IPS-18c (cell line): ENCODE data around the gene CCDC47.

Experiments used
- H3K4me3 ChIP-seq: 2 replicates; pipeline ENCODE4 v1.7.0; 2013; ENCODE audit warnings: low read depth, mild to moderate bottlenecking, low read length, moderate library complexity; ENCODE audit not compliant: insufficient read depth
- H3K9me3 ChIP-seq: one replicate; pipeline ENCODE4 v1.6.1; 2013; ENCODE audit warnings: mild to moderate bottlenecking, low read length, moderate library complexity; ENCODE audit not compliant: control insufficient read depth, insufficient read depth

Gene CCDC47

DNA sequence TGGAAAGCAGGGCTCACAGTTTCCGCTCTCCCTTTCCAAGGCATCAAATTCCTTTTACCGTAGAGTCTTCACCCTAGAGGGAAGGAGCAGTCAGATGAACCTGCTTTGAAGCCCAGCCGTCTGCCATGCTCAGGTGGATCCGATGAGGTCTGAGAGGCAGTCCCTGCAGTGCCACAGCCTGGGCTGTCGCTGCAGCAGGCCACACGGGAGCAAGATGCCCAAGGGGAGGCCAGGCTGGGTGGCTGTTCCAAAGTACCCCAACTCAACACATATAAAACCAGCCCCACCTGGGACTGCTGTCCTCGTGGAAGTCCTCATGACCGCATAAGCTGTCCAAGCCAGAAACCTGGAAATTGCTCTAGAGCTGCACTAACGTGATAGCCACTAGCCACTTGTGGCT is 68.6 kb downstream of the CCDC47 start:
- no peak overlapping the region for H3K4me3 ChIP-seq
- no peaks in the 10 kb centered on the region for H3K9me3 ChIP-seq

DNA sequence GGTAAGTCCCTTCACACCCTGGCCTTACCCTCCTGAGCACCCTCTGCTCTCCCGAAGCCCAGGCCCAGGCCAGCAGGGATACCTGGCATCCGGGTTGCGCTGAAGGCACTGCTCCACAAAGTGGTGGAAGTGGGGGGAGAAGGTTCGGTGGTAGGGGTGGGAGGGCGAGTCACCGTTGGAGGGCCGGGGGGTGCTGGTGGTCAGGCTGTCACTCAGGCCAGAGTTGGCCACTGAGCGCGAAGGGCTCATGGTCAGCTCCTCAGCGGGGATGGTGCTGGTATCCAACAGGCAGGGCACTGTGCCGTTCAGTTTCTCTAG is 69.2 kb downstream of the CCDC47 start:
- Histone ChIP-seq H3K4me3 (no peak overlapping the region), H3K9me3 (no peaks in the 10 kb centered on the region)

DNA sequence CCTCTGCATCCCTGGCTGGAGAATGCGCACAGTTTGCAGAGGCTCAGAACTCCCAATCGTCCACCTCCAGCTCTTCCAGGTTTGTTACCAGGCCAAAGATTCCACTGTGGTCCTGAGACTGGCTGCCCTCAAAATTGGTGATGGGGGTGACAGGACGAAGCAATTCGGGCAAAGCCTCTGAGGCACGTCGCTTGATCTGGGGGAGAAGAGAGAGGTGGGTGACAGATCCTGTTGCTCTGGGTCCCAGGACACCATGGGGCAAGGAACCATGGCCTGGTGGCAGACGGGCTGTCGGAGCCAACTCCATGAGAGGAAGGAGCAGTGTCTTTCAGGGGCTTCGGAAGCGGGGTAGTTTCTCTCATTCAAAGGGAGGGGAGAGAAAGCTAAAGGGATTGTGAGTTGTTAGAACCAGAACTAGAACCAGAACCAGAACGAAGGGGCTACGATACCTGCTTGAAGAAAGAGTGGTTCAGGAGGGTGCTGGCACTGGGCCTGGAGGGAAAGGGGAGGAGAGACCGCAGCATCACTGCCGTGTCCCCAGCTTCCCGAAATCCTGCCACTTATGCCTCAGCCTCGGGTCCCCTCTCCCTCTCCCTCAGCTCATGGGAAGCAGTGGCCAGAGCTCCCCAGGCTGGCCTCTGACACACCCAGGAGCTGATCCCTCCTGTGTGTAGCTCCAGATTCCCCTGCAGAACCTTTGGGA is 69.7 kb downstream of the CCDC47 start:
- H3K4me3 ChIP-seq, result no peak overlapping the region
- H3K9me3 ChIP-seq, result no peaks in the 10 kb centered on the region

DNA sequence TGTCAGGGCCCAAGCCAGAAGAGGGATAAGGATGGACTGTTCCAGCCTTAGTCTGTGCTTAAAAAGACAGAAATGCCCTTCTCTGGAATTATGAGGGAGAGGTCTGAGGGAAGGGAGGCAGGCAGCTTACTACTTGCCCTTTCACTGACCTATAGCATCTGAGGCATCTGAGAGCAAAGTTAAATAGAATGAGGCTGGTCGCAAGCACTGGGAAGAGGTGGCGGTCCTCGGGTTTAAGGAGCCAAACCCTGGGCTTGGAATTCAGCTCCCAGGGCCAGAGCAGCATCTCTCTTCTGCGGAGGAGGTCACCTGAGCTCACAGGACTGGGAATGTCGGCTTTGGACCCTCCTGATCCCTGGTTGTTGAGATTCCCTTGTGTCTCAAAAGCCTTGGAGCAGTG is 70.4 kb downstream of the CCDC47 start:
- H3K4me3 ChIP-seq, result no peak overlapping the region
- no peaks in the 10 kb centered on the region for H3K9me3 ChIP-seq

DNA sequence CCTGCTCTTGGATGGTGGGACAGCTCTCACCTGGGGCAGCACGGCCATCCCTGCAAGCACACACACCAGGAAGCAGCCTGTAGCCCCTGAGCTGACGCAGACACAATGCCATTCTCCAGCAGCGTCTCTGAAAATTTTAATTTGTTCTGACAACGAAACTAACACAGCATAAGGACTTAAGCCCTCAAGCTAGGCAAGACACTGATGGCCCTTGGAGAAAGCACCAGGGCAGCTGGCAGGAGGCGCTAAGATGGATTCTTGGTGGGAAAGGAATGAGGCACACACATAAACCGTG is 70.7 kb downstream of the CCDC47 start:
- no peaks in the 10 kb centered on the region for H3K9me3 ChIP-seq

DNA sequence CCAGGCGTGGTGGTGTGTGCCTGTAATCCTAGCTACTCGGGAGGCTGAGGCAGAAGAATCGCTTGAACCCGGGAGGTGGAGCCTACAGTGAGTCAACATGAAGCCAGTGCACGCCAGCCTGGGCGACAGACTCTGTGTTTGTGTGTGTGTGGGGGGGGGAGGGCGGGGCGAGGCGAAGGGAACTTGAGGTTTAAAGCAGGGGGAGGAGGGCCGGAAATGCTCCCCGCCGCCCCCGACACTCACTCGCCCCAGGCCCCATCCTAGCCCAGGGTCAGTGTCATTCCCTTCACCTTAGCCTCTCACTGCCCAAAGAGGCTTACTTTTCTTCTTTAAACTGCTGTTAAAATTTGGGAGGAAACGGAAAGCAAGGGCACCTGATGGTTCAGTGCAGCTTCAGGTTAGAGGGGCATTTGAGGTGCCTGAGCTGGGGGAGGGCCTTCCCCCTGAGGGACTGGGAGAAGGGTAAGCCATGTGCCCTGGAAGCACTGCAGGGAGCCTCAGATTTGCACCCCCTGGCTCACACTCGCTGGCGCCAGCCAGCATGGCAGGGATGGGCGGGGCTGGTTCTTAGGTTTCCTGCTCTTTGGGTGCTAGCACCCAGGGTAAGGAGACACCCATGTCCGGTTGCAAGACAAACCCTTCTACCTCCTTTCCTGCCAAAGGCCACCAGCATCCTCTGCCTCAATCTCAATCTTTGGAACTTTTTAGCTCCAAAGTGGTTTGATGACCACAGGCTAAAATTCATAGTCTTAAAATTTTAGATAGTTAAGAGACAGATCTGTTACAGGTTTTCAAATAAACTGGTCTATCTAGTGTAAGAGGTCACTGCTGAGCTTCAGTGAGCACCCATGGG is 71.3 kb downstream of the CCDC47 start:
- H3K9me3 ChIP-seq, result no peaks in the 10 kb centered on the region
- H3K4me3 ChIP-seq, result no peak overlapping the region

More for the DNA sequence above, 70.7 kb downstream of the CCDC47 start:
- no peak overlapping the region for H3K4me3 ChIP-seq

DNA sequence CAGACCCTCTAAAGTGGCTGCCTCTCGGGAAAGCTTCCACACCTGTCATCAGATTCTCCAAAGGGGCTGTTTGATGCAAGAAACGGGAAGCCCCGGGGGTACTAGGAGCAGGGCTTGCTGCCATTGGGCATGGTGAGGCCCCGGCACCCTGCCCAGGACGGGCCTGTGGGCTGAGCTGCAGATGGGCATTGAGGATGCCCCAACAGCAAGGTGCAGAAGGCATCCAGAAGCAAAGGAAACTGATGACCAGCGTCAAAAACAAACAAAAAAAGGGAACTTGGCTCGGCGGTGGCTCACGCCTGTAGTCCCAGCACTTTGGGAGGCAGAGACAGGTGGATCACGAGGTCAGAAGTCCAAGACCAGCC is 72.0 kb downstream of the CCDC47 start:
- H3K4me3 ChIP-seq, result peak overlapping the region; percentile 61; the same call in 1 of the 2 replicates

DNA sequence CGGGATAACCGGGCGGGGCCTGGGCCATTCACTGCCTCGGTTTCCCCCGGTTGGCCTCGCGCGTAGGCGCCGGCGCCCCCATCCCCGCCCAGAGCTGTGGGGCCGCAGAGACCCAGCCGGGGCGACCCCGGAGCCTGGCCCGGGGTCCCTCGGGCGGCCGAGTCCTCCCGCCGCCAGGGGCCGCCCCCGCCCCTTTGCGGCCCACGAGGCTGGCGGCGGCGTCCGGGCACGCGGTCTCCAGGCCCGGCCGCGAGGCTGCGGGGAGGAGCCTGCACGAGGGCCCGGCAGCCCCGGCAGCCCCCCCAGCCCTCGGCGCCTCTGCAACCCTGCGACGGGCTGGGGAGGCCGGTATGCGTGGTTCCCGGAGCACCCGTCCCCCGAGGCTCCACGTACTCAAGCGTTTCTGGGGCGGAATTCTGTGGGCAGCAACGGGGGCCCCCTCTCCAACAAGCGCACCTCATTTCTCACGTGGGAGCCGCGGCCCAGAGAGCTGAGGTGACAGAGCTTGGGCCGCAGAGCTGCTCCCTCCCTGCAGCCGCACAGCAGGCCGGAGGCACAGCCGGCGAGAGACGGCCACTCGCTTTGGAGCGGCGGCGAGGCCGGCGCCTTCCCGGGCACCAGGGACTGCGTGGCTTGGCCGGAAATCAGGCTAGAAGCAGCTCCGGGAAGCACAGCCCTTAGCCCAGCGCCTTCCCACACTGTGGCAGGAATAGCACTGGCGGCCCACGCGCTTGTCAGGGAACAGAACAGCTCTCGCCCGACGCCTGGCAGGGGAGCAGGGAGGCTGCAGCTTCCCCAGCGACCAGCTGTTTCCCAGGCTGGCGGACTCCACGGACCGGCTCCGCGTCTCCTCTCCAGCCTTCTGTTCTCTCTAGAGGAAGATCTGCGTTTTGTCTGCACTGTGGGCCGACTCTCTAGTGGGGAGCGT is 72.6 kb downstream of the CCDC47 start:
- Histone ChIP-seq H3K9me3 (no peaks in the 10 kb centered on the region), H3K4me3 (peak overlapping the region; percentile 61)

More for the DNA sequence above, 72.0 kb downstream of the CCDC47 start:
- H3K9me3 ChIP-seq, result no peaks in the 10 kb centered on the region

DNA sequence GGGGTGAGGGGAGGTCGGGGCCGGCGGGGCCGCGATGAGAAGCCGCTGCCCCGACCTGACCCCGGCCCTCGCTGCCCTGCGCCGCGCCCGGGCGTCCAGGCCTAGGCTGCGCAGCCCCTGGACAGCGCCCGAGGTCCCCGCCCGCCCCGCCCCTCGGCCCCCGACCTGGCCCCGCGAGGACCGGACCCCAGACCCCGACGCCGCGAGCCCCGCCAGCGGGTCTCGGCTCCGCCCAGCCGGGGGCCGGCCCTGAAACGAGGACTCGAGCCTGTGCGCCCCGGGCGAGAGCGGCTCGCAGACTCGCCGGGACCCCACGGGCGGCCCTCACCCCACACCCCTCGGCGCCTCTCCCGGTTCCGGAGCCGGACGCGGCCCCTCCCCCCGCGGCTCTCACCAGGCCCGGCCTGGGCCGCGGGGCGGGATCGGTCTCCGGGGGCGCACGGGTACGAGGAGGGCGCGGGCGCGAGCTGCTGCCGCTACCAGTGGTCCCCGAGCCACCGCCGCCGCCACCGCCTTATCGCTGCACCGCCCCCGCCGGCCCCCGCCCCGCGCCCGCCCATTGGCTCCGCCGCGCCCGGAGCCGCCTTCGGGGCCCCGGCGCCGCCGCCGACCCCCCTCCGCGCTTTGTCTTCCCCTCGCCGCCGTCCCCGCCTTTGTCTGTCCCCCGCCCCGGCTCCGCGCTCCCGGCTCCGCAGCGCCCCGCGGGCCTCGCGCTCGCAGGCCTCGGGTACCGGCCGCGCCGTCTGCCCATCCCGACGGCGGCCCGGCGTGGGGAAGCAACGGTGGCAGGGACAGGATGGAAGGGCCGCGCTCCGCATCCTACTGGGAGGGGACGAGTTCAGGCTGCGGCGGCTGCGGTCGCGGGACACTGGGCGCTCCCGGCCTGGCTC is 73.5 kb downstream of the CCDC47 start, which contains the start of gene LIMD2:
TSS of gene LIMD2 (minus strand) at position 488 of the 890 bp plus-strand sequence. CDS start 827 bp downstream, outside the sequence.
- H3K4me3 ChIP-seq, result peak within 1 kb of the TSS; percentile 67
- H3K9me3 ChIP-seq, result no peaks in the 10 kb centered on the region

DNA sequence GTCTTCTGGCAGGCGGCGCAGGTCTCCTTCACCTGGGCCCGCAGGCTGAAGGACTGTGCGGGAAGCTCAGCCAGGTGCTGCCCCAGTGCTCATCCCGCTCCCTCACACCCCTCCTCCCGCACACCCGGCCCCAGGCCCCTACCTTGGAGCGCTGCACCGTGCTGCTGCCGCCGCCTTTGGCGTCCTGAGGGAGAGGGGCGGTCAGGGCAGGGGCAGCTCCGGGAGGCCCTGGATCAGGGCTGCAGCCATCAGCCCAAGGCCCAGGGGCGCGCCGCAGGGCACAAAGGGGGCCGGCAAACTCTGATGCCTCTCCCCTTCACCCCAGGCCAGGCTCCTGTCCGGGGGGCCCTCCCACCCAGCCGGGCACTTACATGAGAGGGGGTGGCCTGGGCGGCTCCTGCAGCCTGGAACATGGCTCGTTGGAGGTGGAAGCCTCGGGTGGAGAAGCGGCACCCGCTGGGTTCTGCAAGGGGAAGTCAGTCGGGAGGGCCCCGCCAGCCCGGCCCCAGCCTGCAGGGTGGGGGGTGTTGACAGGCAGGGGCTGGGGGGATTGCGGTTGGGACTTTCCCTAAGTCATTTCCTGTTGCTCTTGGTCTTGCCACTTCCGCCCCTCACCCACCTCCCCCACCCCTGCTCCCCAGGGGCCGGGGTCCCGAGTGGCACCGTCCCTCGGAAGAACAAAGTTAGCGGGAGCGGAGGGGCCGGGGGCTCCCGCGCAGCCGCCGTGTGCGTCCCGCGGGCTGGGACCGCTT is 74.3 kb downstream of the CCDC47 start:
- Histone ChIP-seq H3K9me3 (no peaks in the 10 kb centered on the region), H3K4me3 (peak overlapping the region; percentile 67)

DNA sequence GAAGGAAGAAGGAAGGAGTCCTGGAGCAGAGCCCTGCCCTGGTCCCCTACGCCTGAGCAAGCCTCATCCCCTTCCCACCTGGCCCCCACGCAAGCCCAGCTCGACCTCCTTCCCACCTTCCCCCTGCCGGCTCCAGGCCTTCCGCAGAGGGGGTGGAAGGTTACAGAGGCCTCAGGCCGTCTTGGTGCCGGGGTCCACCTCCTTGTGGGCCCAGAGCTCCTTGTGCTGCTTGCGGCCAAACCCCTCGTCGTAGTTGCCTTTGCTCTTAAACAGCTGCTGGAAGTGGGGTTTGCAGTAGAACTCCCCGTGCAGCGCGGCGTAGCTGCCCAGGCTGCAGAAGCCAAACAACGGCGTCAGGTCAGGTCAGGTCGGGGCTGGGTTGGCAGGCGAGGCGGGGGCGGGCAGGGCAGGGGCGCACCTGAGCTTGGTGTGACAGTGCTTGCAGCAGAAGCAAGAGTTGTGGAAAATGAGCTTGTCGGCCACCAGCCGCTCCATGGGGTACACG is 75.0 kb downstream of the CCDC47 start:
- Histone ChIP-seq H3K4me3 (peak overlapping the region; percentile 67), H3K9me3 (no peaks in the 10 kb centered on the region)

DNA sequence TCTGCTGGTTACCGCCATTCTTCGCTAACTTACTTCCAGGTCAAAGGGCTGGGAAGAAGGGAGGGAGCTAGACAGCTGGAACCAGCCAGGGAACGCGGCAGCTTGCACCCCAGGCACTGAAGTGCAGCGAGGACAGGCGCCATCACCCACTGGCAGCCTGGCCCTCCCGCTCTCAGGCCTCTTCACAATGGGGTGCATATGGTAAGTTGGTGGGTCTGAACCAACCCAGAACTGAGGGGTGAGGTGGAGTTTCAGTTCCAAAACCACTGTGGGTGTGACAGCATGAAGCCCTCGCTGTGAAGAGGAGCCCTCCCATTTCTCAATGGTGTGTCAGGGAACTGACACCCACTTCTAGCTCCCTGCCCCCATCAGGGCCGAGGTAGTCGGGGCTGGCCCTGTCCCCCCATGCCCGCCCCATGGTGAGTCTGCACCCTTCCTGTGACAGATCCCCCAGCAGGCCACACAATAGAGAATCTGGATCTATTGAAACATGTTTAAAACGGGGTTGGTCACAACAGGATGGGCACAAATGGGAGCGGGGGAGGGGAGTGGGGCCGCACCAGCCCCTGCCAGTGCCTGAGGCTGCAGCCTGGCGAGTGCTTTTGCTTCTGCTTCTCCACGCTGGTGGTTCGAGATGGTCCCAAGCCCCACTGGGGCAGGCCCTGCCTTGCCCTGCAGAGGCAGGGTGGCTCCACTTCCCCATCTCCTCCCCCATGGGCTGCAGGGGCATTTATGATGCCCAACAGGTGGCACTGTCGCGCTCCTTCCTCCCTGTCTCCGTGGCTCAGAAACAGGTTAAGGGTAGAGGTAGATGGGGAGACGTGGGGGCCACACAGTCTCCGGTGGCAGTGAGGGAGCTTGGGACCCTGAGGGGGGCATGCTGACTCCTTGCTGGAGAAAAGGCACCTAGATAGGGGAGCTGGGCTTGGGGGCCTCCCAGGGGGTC is 75.8 kb downstream of the CCDC47 start:
- Histone ChIP-seq H3K4me3 (no peak overlapping the region), H3K9me3 (no peaks in the 10 kb centered on the region)

DNA sequence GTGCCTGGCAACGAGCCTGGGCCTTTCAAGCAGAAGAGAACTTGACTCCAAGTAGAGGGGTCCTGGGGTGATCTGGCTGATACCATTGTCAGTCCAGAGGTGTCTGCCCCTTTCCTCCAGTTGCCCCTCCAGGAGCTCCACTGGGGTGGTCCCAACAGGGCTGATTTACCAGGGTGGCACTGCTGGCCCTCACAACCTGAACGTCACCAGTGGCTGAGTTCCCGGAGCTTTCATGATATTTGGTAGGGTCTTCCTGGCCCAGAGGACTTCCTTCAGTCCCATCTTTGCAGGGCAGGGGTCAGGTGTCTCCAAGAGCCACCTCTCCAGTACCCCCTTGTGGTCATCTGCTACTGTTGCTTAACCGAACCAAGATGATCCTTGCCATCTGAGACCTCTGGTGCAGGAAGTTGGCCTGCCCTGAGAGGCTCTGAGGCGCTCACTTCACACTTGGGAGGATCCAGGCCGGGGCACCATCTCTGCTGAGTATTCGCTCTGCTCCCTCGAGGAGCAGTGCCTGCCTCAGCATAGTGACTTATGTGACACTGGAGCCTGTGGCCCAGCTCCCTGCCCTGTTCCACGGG is 76.9 kb downstream of the CCDC47 start:
- Histone ChIP-seq H3K9me3 (no peaks in the 10 kb centered on the region), H3K4me3 (no peak overlapping the region)

DNA sequence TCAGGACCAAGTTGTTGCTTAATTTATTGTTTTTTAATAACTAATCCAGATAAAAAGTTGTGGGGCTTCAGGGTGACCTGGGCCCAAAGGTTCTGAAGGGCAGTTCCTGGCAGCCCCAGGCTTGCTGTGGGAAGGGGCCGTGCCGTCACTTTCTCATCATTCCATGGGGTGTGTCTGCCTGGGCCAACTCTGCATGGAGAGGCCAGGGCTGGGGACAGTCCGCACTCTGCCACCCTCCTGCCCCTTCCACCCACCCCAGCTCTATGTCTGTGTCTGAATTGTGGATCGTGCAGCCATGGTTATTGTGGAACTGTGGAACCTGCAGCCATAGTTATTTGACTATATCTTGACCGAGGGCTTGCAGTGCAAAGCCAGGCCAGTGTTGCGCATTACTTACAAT is 77.5 kb downstream of the CCDC47 start:
- Histone ChIP-seq H3K9me3 (no peaks in the 10 kb centered on the region), H3K4me3 (no peak overlapping the region)
